ENCODE data around the gene ZNF764.
"Not testable (repeated sequence)": the region's sequence is repeated elsewhere in the genome, so short reads cannot be mapped to it uniquely, and the experiment has no call there.

Gene ZNF764

GRCh38 chr16:30522702-30523463 lies 35.3 kb downstream of the ZNF764 start:
- H2BK12ac ChIP-seq (ENCODE audit: low read length); H2AK5ac ChIP-seq (ENCODE audit: low read length); H3K4me3 ChIP-seq (ENCODE audit: low read depth, low read length); H4K8ac ChIP-seq (ENCODE audit: low read depth, low read length); H3K4me1 ChIP-seq (ENCODE audit: control insufficient read depth in 1 of 2, insufficient read depth in 2 of 2, low read length in 2 of 2); H3K4ac ChIP-seq (ENCODE audit: low read depth, low read length); H3K27me3 ChIP-seq (ENCODE audit: insufficient read depth, low read length); H4K91ac ChIP-seq (ENCODE audit: low read depth, low read length); DNase-seq; H3K14ac ChIP-seq (ENCODE audit: low read length); H3K4me2 ChIP-seq (ENCODE audit: low read length); H3K23ac ChIP-seq (ENCODE audit: low read length); H3K9ac ChIP-seq (ENCODE audit: low read length); H3K9me3 ChIP-seq (ENCODE audit: insufficient read depth, low read depth, low read length); H3K79me2 ChIP-seq (ENCODE audit: control insufficient read depth, insufficient read depth, low read length, poor library complexity); H2BK120ac ChIP-seq (ENCODE audit: insufficient read depth, low read length, poor library complexity); H3K27ac ChIP-seq (ENCODE audit: low read depth, low read length); H2BK5ac ChIP-seq (ENCODE audit: low read depth, low read length, poor library complexity); H3K18ac ChIP-seq (ENCODE audit: low read length); H2AFZ ChIP-seq (ENCODE audit: insufficient read depth, low read length, poor library complexity); H4K12ac ChIP-seq (ENCODE audit: low read depth, low read length): not testable (repeated sequence)
- H3K79me1 ChIP-seq (ENCODE audit: low read length) = peaks cover 11% of the 10 kb centered on the region
- peaks cover 9 to 14% of the 10 kb centered on the region in 2 experiments for H3K36me3 ChIP-seq (ENCODE audit: control insufficient read depth in 1 of 2, insufficient read depth in 2 of 2, low read length in 2 of 2)
- WGBS (ENCODE audit: extremely low coverage, insufficient coverage, insufficient read length) = no CpG with 5 or more reads among the region's 12 CpGs

GRCh38 chr16:30521873-30522641 lies 36.1 kb downstream of the ZNF764 start:
- H3K4me1 ChIP-seq (ENCODE audit: control insufficient read depth in 1 of 2, insufficient read depth in 2 of 2, low read length in 2 of 2) = no peaks in the 10 kb centered on the region
- H4K12ac ChIP-seq (ENCODE audit: low read depth, low read length) = no peak overlapping the region
- peaks cover 5% of the 10 kb centered on the region for H3K79me2 ChIP-seq (ENCODE audit: control insufficient read depth, insufficient read depth, low read length, poor library complexity)
- H3K4ac ChIP-seq (ENCODE audit: low read depth, low read length) = no peak overlapping the region
- no peak overlapping the region for H3K4me3 ChIP-seq (ENCODE audit: low read depth, low read length)
- WGBS (ENCODE audit: extremely low coverage, insufficient coverage, insufficient read length) = no CpG with 5 or more reads among the region's 11 CpGs
- H2BK12ac ChIP-seq (ENCODE audit: low read length) = no peak overlapping the region
- H3K23ac ChIP-seq (ENCODE audit: low read length) = no peak overlapping the region
- no peak overlapping the region for H3K9ac ChIP-seq (ENCODE audit: low read length)
- H3K79me1 ChIP-seq (ENCODE audit: low read length) = peaks cover 7% of the 10 kb centered on the region
- no peak overlapping the region for H3K14ac ChIP-seq (ENCODE audit: low read length)
- peaks cover 9 to 14% of the 10 kb centered on the region in 2 experiments for H3K36me3 ChIP-seq (ENCODE audit: control insufficient read depth in 1 of 2, insufficient read depth in 2 of 2, low read length in 2 of 2)
- H4K8ac ChIP-seq (ENCODE audit: low read depth, low read length) = no peak overlapping the region
- no peak overlapping the region for H3K18ac ChIP-seq (ENCODE audit: low read length)
- H2BK120ac ChIP-seq (ENCODE audit: insufficient read depth, low read length, poor library complexity) = no peak overlapping the region
- H3K27me3 ChIP-seq (ENCODE audit: insufficient read depth, low read length) = no peaks in the 10 kb centered on the region
- no peak overlapping the region for H3K27ac ChIP-seq (ENCODE audit: low read depth, low read length)
- no peak for DNase-seq
- H2BK5ac ChIP-seq (ENCODE audit: low read depth, low read length, poor library complexity) = no peak overlapping the region
- no peak overlapping the region for H3K4me2 ChIP-seq (ENCODE audit: low read length)
- peaks cover 1% of the 10 kb centered on the region for H3K9me3 ChIP-seq (ENCODE audit: insufficient read depth, low read depth, low read length)
- H2AK5ac ChIP-seq (ENCODE audit: low read length) = no peak overlapping the region
- no peak overlapping the region for H4K91ac ChIP-seq (ENCODE audit: low read depth, low read length)
- no peak overlapping the region for H2AFZ ChIP-seq (ENCODE audit: insufficient read depth, low read length, poor library complexity)

DNA sequence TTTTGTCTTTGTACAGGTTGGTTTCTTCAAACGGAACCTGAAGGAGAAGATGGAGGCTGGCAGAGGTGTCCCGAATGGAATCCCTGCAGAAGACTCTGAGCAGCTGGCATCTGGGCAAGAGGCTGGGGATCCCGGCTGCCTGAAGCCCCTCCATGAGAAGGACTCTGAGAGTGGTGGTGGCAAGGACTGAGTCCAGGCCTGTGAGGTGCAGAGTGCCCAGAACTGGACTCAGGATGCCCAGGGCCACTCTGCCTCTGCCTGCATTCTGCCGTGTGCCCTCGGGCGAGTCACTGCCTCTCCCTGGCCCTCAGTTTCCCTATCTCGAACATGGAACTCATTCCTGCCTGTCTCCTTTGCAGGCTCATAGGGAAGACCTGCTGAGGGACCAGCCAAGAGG lies 36.7 kb downstream of the ZNF764 start:
- H2BK120ac ChIP-seq (ENCODE audit: insufficient read depth, low read length, poor library complexity) = no peak overlapping the region
- H3K79me2 ChIP-seq (ENCODE audit: control insufficient read depth, insufficient read depth, low read length, poor library complexity) = peaks cover 2% of the 10 kb centered on the region
- H3K9me3 ChIP-seq (ENCODE audit: insufficient read depth, low read depth, low read length) = peaks cover 1% of the 10 kb centered on the region
- H4K8ac ChIP-seq (ENCODE audit: low read depth, low read length) = no peak overlapping the region
- no peak overlapping the region for H3K4me3 ChIP-seq (ENCODE audit: low read depth, low read length)
- no peak overlapping the region for H3K18ac ChIP-seq (ENCODE audit: low read length)
- H3K23ac ChIP-seq (ENCODE audit: low read length) = no peak overlapping the region
- no peak for DNase-seq
- no peak overlapping the region for H4K91ac ChIP-seq (ENCODE audit: low read depth, low read length)
- H3K9ac ChIP-seq (ENCODE audit: low read length) = no peak overlapping the region
- H3K79me1 ChIP-seq (ENCODE audit: low read length) = peaks cover 3% of the 10 kb centered on the region
- H3K4ac ChIP-seq (ENCODE audit: low read depth, low read length) = no peak overlapping the region
- no peak overlapping the region for H3K4me2 ChIP-seq (ENCODE audit: low read length)
- H3K36me3 ChIP-seq (ENCODE audit: control insufficient read depth in 1 of 2, insufficient read depth in 2 of 2, low read length in 2 of 2) = peaks cover 9 to 14% of the 10 kb centered on the region in 2 experiments
- no peak overlapping the region for H2BK12ac ChIP-seq (ENCODE audit: low read length)
- H4K12ac ChIP-seq (ENCODE audit: low read depth, low read length) = no peak overlapping the region
- no peak overlapping the region for H2AFZ ChIP-seq (ENCODE audit: insufficient read depth, low read length, poor library complexity)
- no peak overlapping the region for H3K27ac ChIP-seq (ENCODE audit: low read depth, low read length)
- no peak overlapping the region for H2BK5ac ChIP-seq (ENCODE audit: low read depth, low read length, poor library complexity)
- no peaks in the 10 kb centered on the region for H3K27me3 ChIP-seq (ENCODE audit: insufficient read depth, low read length)
- H2AK5ac ChIP-seq (ENCODE audit: low read length) = no peak overlapping the region
- H3K14ac ChIP-seq (ENCODE audit: low read length) = no peak overlapping the region
- no CpG with 5 or more reads among the region's 7 CpGs for WGBS (ENCODE audit: extremely low coverage, insufficient coverage, insufficient read length)
- H3K4me1 ChIP-seq (ENCODE audit: control insufficient read depth in 1 of 2, insufficient read depth in 2 of 2, low read length in 2 of 2) = no peaks in the 10 kb centered on the region

- Histone ChIP-seq H3K4me2 (ENCODE audit: low read length) (no peak overlapping the region), H3K4me3 (ENCODE audit: low read depth, low read length) (no peak overlapping the region), H3K9ac (ENCODE audit: low read length) (no peak overlapping the region), H2BK5ac (ENCODE audit: low read depth, low read length, poor library complexity) (no peak overlapping the region), H3K79me1 (ENCODE audit: low read length) (no peaks in the 10 kb centered on the region), H3K4ac (ENCODE audit: low read depth, low read length) (no peak overlapping the region), H2AFZ (ENCODE audit: insufficient read depth, low read length, poor library complexity) (no peak overlapping the region), H4K8ac (ENCODE audit: low read depth, low read length) (no peak overlapping the region), H3K36me3 (ENCODE audit: control insufficient read depth in 1 of 2, insufficient read depth in 2 of 2, low read length in 2 of 2) (peaks cover 1 to 4% of the 10 kb centered on the region in 2 experiments), H4K91ac (ENCODE audit: low read depth, low read length) (no peak overlapping the region), H3K27ac (ENCODE audit: low read depth, low read length) (no peak overlapping the region), H2BK120ac (ENCODE audit: insufficient read depth, low read length, poor library complexity) (no peak overlapping the region), H3K23ac (ENCODE audit: low read length) (no peak overlapping the region), H3K18ac (ENCODE audit: low read length) (no peak overlapping the region), H3K9me3 (ENCODE audit: insufficient read depth, low read depth, low read length) (no peaks in the 10 kb centered on the region), H4K12ac (ENCODE audit: low read depth, low read length) (no peak overlapping the region), H3K79me2 (ENCODE audit: control insufficient read depth, insufficient read depth, low read length, poor library complexity) (no peaks in the 10 kb centered on the region), H3K14ac (ENCODE audit: low read length) (no peak overlapping the region), H3K4me1 (ENCODE audit: control insufficient read depth in 1 of 2, insufficient read depth in 2 of 2, low read length in 2 of 2) (no peaks in the 10 kb centered on the region), H2BK12ac (ENCODE audit: low read length) (no peak overlapping the region), H2AK5ac (ENCODE audit: low read length) (no peak overlapping the region), H3K27me3 (ENCODE audit: insufficient read depth, low read length) (no peaks in the 10 kb centered on the region)
- no CpG with 5 or more reads among the region's 20 CpGs for WGBS (ENCODE audit: extremely low coverage, insufficient coverage, insufficient read length)
- no peak for DNase-seq
Measured at GRCh38 chr16:30519120-30520049, 38.8 kb downstream of the ZNF764 start.

All from trophoblast cell (in vitro differentiated cells and primary cell).